ENCODE data around the gene TCEANC.
"Not testable (repeated sequence)": the region's sequence is repeated elsewhere in the genome, so short reads cannot be mapped to it uniquely, and the experiment has no call there.

TCEANC gene

GRCh38 chrX:13645464-13646153 lies 7.3 kb upstream of the TCEANC start:
- Histone ChIP-seq H4K91ac (ENCODE audit: low read depth, low read length) (no peak overlapping the region), H2BK12ac (ENCODE audit: low read length) (no peak overlapping the region), H3K4me2 (ENCODE audit: low read length) (no peak overlapping the region), H2BK5ac (ENCODE audit: low read depth, low read length, poor library complexity) (no peak overlapping the region), H3K4me3 (ENCODE audit: low read depth, low read length) (no peak overlapping the region), H3K23ac (ENCODE audit: low read length) (no peak overlapping the region), H3K14ac (ENCODE audit: low read length) (no peak overlapping the region), H4K8ac (ENCODE audit: low read depth, low read length) (no peak overlapping the region), H3K79me1 (ENCODE audit: low read length) (no peaks in the 10 kb centered on the region), H3K18ac (ENCODE audit: low read length) (no peak overlapping the region), H2BK120ac (ENCODE audit: insufficient read depth, low read length, poor library complexity) (no peak overlapping the region), H3K9me3 (ENCODE audit: insufficient read depth, low read depth, low read length) (no peaks in the 10 kb centered on the region), H3K27ac (ENCODE audit: low read depth, low read length) (no peak overlapping the region), H3K9ac (ENCODE audit: low read length) (no peak overlapping the region), H3K27me3 (ENCODE audit: insufficient read depth, low read length) (no peaks in the 10 kb centered on the region), H4K12ac (ENCODE audit: low read depth, low read length) (no peak overlapping the region), H3K4me1 (ENCODE audit: control insufficient read depth in 1 of 2, insufficient read depth in 2 of 2, low read length in 2 of 2) (no peaks in the 10 kb centered on the region), H3K36me3 (ENCODE audit: control insufficient read depth in 1 of 2, insufficient read depth in 2 of 2, low read length in 2 of 2) (no peaks in the 10 kb centered on the region), H3K4ac (ENCODE audit: low read depth, low read length) (no peak overlapping the region), H3K79me2 (ENCODE audit: control insufficient read depth, insufficient read depth, low read length, poor library complexity) (no peaks in the 10 kb centered on the region), H2AFZ (ENCODE audit: insufficient read depth, low read length, poor library complexity) (no peak overlapping the region), H2AK5ac (ENCODE audit: low read length) (no peak overlapping the region)
- DNase-seq = no peak
- WGBS (ENCODE audit: extremely low coverage, insufficient coverage, insufficient read length) = no CpG with 5 or more reads among the region's 9 CpGs

DNA sequence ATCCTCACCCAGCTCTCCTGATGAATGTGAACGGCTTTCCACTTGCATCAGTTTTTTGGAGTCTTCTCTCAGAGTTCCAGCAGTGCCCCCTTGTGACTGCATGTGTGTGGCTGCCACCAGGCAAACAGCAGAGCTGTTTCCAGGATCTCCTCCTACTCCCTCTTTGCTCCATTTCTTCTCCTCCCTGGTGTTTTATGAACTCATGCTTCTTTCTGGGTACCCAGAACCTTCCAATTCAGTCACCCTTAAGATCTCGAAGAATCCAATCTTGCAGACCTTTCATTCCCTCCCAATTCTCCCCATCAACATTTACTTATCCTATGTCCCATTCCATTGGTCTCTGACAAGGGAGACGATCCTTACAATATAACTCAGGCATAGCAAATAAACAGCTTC lies 6.8 kb upstream of the TCEANC start:
- Histone ChIP-seq H3K27me3 (ENCODE audit: insufficient read depth, low read length) (no peaks in the 10 kb centered on the region), H2AK5ac (ENCODE audit: low read length) (no peak overlapping the region), H2BK12ac (ENCODE audit: low read length) (no peak overlapping the region), H3K36me3 (ENCODE audit: control insufficient read depth in 1 of 2, insufficient read depth in 2 of 2, low read length in 2 of 2) (no peaks in the 10 kb centered on the region), H3K79me2 (ENCODE audit: control insufficient read depth, insufficient read depth, low read length, poor library complexity) (no peaks in the 10 kb centered on the region), H3K4me3 (ENCODE audit: low read depth, low read length) (no peak overlapping the region), H2BK120ac (ENCODE audit: insufficient read depth, low read length, poor library complexity) (no peak overlapping the region), H3K27ac (ENCODE audit: low read depth, low read length) (no peak overlapping the region), H4K12ac (ENCODE audit: low read depth, low read length) (no peak overlapping the region), H3K18ac (ENCODE audit: low read length) (no peak overlapping the region), H3K14ac (ENCODE audit: low read length) (no peak overlapping the region), H3K79me1 (ENCODE audit: low read length) (no peaks in the 10 kb centered on the region), H4K91ac (ENCODE audit: low read depth, low read length) (no peak overlapping the region), H3K9me3 (ENCODE audit: insufficient read depth, low read depth, low read length) (no peaks in the 10 kb centered on the region), H2BK5ac (ENCODE audit: low read depth, low read length, poor library complexity) (no peak overlapping the region), H3K4me1 (ENCODE audit: control insufficient read depth in 1 of 2, insufficient read depth in 2 of 2, low read length in 2 of 2) (no peaks in the 10 kb centered on the region), H4K8ac (ENCODE audit: low read depth, low read length) (no peak overlapping the region), H2AFZ (ENCODE audit: insufficient read depth, low read length, poor library complexity) (no peak overlapping the region), H3K9ac (ENCODE audit: low read length) (no peak overlapping the region), H3K4me2 (ENCODE audit: low read length) (no peak overlapping the region), H3K4ac (ENCODE audit: low read depth, low read length) (no peak overlapping the region), H3K23ac (ENCODE audit: low read length) (no peak overlapping the region)
- no CpG with 5 or more reads among the region's 3 CpGs for WGBS (ENCODE audit: extremely low coverage, insufficient coverage, insufficient read length)
- DNase-seq = peak in 1 of 2 donors; percentile 62

DNA sequence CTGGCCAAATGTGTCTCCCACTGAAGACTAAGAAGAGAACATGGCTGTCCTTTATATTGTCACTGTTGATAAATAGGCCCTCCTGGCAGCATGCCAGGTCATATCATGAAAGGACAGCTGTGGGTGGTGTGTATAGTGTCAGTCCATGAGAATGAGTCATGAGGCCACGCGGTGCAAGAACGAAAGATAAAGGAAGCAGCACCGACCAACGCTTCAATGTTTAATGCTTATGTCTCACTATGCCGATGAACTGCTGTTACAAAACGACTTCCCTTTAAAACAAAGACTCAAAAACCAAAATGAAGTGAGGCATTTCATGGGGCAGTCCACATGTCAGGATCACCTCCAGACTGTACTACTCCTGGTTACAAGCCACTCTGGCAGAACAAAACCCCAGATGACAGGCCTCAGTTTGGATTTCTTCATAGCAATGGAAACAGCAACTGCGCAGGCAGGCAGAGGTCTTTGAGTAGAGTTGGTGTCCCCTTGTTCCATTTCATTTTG lies 5.2 kb upstream of the TCEANC start:
- Histone ChIP-seq H3K27me3 (ENCODE audit: insufficient read depth, low read length) (no peaks in the 10 kb centered on the region), H2BK5ac (ENCODE audit: low read depth, low read length, poor library complexity) (no peak overlapping the region), H3K14ac (ENCODE audit: low read length) (no peak overlapping the region), H3K79me2 (ENCODE audit: control insufficient read depth, insufficient read depth, low read length, poor library complexity) (no peaks in the 10 kb centered on the region), H3K36me3 (ENCODE audit: control insufficient read depth in 1 of 2, insufficient read depth in 2 of 2, low read length in 2 of 2) (no peaks in the 10 kb centered on the region), H3K23ac (ENCODE audit: low read length) (no peak overlapping the region), H2AK5ac (ENCODE audit: low read length) (no peak overlapping the region), H3K18ac (ENCODE audit: low read length) (no peak overlapping the region), H3K27ac (ENCODE audit: low read depth, low read length) (no peak overlapping the region), H3K79me1 (ENCODE audit: low read length) (peaks cover 2% of the 10 kb centered on the region), H3K4ac (ENCODE audit: low read depth, low read length) (no peak overlapping the region), H2AFZ (ENCODE audit: insufficient read depth, low read length, poor library complexity) (no peak overlapping the region), H4K12ac (ENCODE audit: low read depth, low read length) (no peak overlapping the region), H2BK120ac (ENCODE audit: insufficient read depth, low read length, poor library complexity) (no peak overlapping the region), H3K4me3 (ENCODE audit: low read depth, low read length) (no peak overlapping the region), H3K9me3 (ENCODE audit: insufficient read depth, low read depth, low read length) (no peaks in the 10 kb centered on the region), H2BK12ac (ENCODE audit: low read length) (no peak overlapping the region), H4K91ac (ENCODE audit: low read depth, low read length) (no peak overlapping the region), H3K9ac (ENCODE audit: low read length) (no peak overlapping the region), H3K4me1 (ENCODE audit: control insufficient read depth in 1 of 2, insufficient read depth in 2 of 2, low read length in 2 of 2) (peaks cover 0 to 2% of the 10 kb centered on the region in 2 experiments), H4K8ac (ENCODE audit: low read depth, low read length) (no peak overlapping the region), H3K4me2 (ENCODE audit: low read length) (no peak overlapping the region)
- no CpG with 5 or more reads among the region's 8 CpGs for WGBS (ENCODE audit: extremely low coverage, insufficient coverage, insufficient read length)
- DNase-seq = peak; percentile 51 to 68

GRCh38 chrX:13648336-13648735 lies 4.6 kb upstream of the TCEANC start:
- not testable (repeated sequence) for H2BK5ac ChIP-seq (ENCODE audit: low read depth, low read length, poor library complexity)

More at GRCh38 chrX:13648336-13648735, 4.6 kb upstream of the TCEANC start:
- not testable (repeated sequence) for H3K79me1 ChIP-seq (ENCODE audit: low read length); H2BK120ac ChIP-seq (ENCODE audit: insufficient read depth, low read length, poor library complexity); H3K4me1 ChIP-seq (ENCODE audit: control insufficient read depth in 1 of 2, insufficient read depth in 2 of 2, low read length in 2 of 2); H4K8ac ChIP-seq (ENCODE audit: low read depth, low read length); H3K27ac ChIP-seq (ENCODE audit: low read depth, low read length); H3K36me3 ChIP-seq (ENCODE audit: control insufficient read depth in 1 of 2, insufficient read depth in 2 of 2, low read length in 2 of 2); H3K4me3 ChIP-seq (ENCODE audit: low read depth, low read length); H3K23ac ChIP-seq (ENCODE audit: low read length); H4K91ac ChIP-seq (ENCODE audit: low read depth, low read length); H2AK5ac ChIP-seq (ENCODE audit: low read length); H3K27me3 ChIP-seq (ENCODE audit: insufficient read depth, low read length); H3K14ac ChIP-seq (ENCODE audit: low read length); H2AFZ ChIP-seq (ENCODE audit: insufficient read depth, low read length, poor library complexity); H3K4ac ChIP-seq (ENCODE audit: low read depth, low read length); H3K18ac ChIP-seq (ENCODE audit: low read length); H4K12ac ChIP-seq (ENCODE audit: low read depth, low read length); H3K9ac ChIP-seq (ENCODE audit: low read length); H3K79me2 ChIP-seq (ENCODE audit: control insufficient read depth, insufficient read depth, low read length, poor library complexity); DNase-seq; H3K9me3 ChIP-seq (ENCODE audit: insufficient read depth, low read depth, low read length); H3K4me2 ChIP-seq (ENCODE audit: low read length); H2BK12ac ChIP-seq (ENCODE audit: low read length)
- no CpG with 5 or more reads among the region's 2 CpGs for WGBS (ENCODE audit: extremely low coverage, insufficient coverage, insufficient read length)

All from trophoblast cell (in vitro differentiated cells and primary cell).